ENCODE results near the gene APP. TPM values are rescaled to one million over a fixed set of nuclear protein-coding genes. Genes with fewer than 3 reads are reported as not detected.

Gene APP
- total RNA-seq, 1 experiment from 2014 or later: 531 TPM

- POLR2A ChIA-PET (ENCODE audit: low non-redundant PET): no interaction called here
- intact Hi-C loops (cut with micrococcal nuclease; ENCODE audit: unreplicated experiment): loop anchor here (5.0 to 10.0 kb wide), 2 partner anchors 128 to 256 kb away; partner anchors contain the start of genes ATP5PF, GABPA and MRPL39
- CTCF ChIA-PET: interaction anchor here (1.0 kb wide), 1 partner anchor 255 kb away, joined by 4 read pairs; no protein-coding TSS in a partner anchor
Observed at GRCh38 chr21:25863031-25863430, 307.5 kb downstream of the APP start.

GRCh38 chr21:25862596-25862995 is 308.0 kb downstream of the APP start:
- peak; percentile 56 for DNase-seq (ENCODE audit: low spot score)
- no peak overlapping the region for H3K27ac ChIP-seq (ENCODE audit: low read depth, low read length, poor library complexity, severe bottlenecking)
- intact Hi-C loops (cut with micrococcal nuclease; ENCODE audit: unreplicated experiment): loop anchor here (5.0 to 10.0 kb wide), 2 partner anchors 128 to 255 kb away; partner anchors contain the start of genes ATP5PF, GABPA and MRPL39

More at GRCh38 chr21:25863031-25863430, 307.5 kb downstream of the APP start:
- peaks cover 21% of the 10 kb centered on the region for H3K4me1 ChIP-seq (ENCODE audit: insufficient read depth, low read length, poor library complexity, severe bottlenecking)
- no peak overlapping the region for H3K27ac ChIP-seq (ENCODE audit: low read depth, low read length, poor library complexity, severe bottlenecking)
- no peaks in the 10 kb centered on the region for H3K9me3 ChIP-seq (ENCODE audit: low read depth, low read length, poor library complexity, severe bottlenecking)
- H3K27me3 ChIP-seq (replicated peaks; ENCODE audit: insufficient read depth, low read depth, low read length, poor library complexity): no peaks in the 10 kb centered on the region
- BruUV-seq (replicated peaks): no TSS peak
- DNase-seq (ENCODE audit: low spot score): no peak
- no peak for TF ChIP-seq EZH2 (IDR thresholded peaks at IDR 0.05; ENCODE audit: borderline replicate concordance, low read depth, low read length, poor library complexity, severe bottlenecking)
- TF ChIP-seq CTCF (conservative IDR thresholded peaks at IDR 0.05; ENCODE audit: low read depth, low read length): no peak
- H3K36me3 ChIP-seq (ENCODE audit: insufficient read depth, low read length, poor library complexity, severe bottlenecking): no peaks in the 10 kb centered on the region
- no peak overlapping the region for H3K4me3 ChIP-seq (ENCODE audit: low read depth, low read length, poor library complexity, severe bottlenecking)

GRCh38 chr21:25862112-25862511 is 308.5 kb downstream of the APP start:
- no peak for DNase-seq (ENCODE audit: low spot score)
- Histone ChIP-seq H3K4me1 (ENCODE audit: insufficient read depth, low read length, poor library complexity, severe bottlenecking) (peaks cover 24% of the 10 kb centered on the region), H3K9me3 (ENCODE audit: low read depth, low read length, poor library complexity, severe bottlenecking) (no peaks in the 10 kb centered on the region), H3K27me3 (replicated peaks; ENCODE audit: insufficient read depth, low read depth, low read length, poor library complexity) (no peaks in the 10 kb centered on the region), H3K36me3 (ENCODE audit: insufficient read depth, low read length, poor library complexity, severe bottlenecking) (no peaks in the 10 kb centered on the region), H3K4me3 (ENCODE audit: low read depth, low read length, poor library complexity, severe bottlenecking) (no peak overlapping the region), H3K27ac (ENCODE audit: low read depth, low read length, poor library complexity, severe bottlenecking) (no peak overlapping the region)
- BruUV-seq (replicated peaks): no TSS peak
- TF ChIP-seq CTCF (conservative IDR thresholded peaks at IDR 0.05; ENCODE audit: low read depth, low read length): no peak
- TF ChIP-seq EZH2 (IDR thresholded peaks at IDR 0.05; ENCODE audit: borderline replicate concordance, low read depth, low read length, poor library complexity, severe bottlenecking): no peak
- ChIA-PET CTCF (interaction anchor here (1.0 kb wide), 1 partner anchor 254 kb away, joined by 4 read pairs; no protein-coding TSS in a partner anchor), POLR2A (ENCODE audit: low non-redundant PET) (no interaction called here)
- intact Hi-C loops (cut with micrococcal nuclease; ENCODE audit: unreplicated experiment): loop anchor here (5.0 to 10.0 kb wide), 2 partner anchors 127 to 255 kb away; partner anchors contain the start of genes ATP5PF, GABPA and MRPL39

More at GRCh38 chr21:25862596-25862995, 308.0 kb downstream of the APP start:
- CTCF ChIA-PET: interaction anchor here (1.0 kb wide), 1 partner anchor 255 kb away, joined by 4 read pairs; no protein-coding TSS in a partner anchor
- peaks cover 24% of the 10 kb centered on the region for H3K4me1 ChIP-seq (ENCODE audit: insufficient read depth, low read length, poor library complexity, severe bottlenecking)
- POLR2A ChIA-PET (ENCODE audit: low non-redundant PET): no interaction called here
- no peaks in the 10 kb centered on the region for H3K36me3 ChIP-seq (ENCODE audit: insufficient read depth, low read length, poor library complexity, severe bottlenecking)
- BruUV-seq (replicated peaks): no TSS peak
- H3K27me3 ChIP-seq (replicated peaks; ENCODE audit: insufficient read depth, low read depth, low read length, poor library complexity): no peaks in the 10 kb centered on the region
- TF ChIP-seq CTCF (conservative IDR thresholded peaks at IDR 0.05; ENCODE audit: low read depth, low read length) (peak; percentile 83), EZH2 (IDR thresholded peaks at IDR 0.05; ENCODE audit: borderline replicate concordance, low read depth, low read length, poor library complexity, severe bottlenecking) (no peak)
- H3K9me3 ChIP-seq (ENCODE audit: low read depth, low read length, poor library complexity, severe bottlenecking): no peaks in the 10 kb centered on the region
- no peak overlapping the region for H3K4me3 ChIP-seq (ENCODE audit: low read depth, low read length, poor library complexity, severe bottlenecking)

Data from A673 (cell line).